ENCODE results near the gene EPN1.
A peak's percentile ranks its signal among the peaks of the same experiment; 100 is the strongest.

EPN1 gene

GRCh38 chr19:55646889-55647731 is 27.9 kb upstream of the EPN1 start:
- DNase-seq, result no peak

DNA sequence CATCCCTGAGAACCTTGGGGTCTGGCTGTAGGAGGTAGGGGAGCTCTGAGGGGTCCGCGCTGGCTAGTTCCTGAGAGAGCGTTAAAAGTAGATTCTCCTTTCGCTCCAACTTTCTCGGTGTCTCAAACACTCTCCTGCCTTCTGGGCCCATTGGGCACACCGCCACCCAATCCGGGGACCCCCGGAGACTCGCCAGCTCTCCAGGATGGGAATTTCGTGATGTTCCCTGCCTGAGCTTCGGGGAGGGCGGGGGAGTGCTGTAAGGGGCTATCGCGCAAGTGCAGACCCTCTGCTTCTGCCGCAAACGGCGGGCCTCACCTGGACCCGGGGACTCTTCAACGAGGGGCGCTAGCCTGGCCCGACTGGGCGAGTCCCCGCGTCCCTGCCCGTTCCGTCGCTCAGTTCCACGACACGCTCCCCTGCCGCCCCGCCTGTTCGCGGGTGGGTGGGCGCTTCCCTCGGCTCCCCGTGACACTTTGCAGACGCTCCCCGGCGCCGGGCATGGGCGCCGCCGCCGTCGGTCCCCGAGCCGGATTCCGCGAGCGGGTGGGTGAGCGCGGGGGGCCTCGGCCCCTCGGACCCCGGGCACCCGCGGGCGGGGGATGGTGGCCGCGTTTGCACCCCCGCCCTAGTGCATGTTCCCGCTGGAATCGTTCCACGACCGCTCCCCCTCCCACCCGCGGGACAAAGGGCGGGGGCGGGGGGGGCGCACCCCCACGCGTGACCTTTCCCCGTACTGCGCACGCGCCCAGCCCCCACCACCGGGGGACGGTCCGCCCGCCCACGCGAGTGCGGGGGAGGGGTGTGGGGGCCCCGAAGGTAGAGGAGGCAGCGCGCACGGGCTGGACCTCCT is 27.1 kb upstream of the EPN1 start, which contains the start of gene CCDC106:
Gene CCDC106 (plus strand): TSS at position 481 of the 853 bp plus-strand sequence. CDS start 835 bp downstream, outside the sequence.
- peak; percentile 72 for DNase-seq

DNA sequence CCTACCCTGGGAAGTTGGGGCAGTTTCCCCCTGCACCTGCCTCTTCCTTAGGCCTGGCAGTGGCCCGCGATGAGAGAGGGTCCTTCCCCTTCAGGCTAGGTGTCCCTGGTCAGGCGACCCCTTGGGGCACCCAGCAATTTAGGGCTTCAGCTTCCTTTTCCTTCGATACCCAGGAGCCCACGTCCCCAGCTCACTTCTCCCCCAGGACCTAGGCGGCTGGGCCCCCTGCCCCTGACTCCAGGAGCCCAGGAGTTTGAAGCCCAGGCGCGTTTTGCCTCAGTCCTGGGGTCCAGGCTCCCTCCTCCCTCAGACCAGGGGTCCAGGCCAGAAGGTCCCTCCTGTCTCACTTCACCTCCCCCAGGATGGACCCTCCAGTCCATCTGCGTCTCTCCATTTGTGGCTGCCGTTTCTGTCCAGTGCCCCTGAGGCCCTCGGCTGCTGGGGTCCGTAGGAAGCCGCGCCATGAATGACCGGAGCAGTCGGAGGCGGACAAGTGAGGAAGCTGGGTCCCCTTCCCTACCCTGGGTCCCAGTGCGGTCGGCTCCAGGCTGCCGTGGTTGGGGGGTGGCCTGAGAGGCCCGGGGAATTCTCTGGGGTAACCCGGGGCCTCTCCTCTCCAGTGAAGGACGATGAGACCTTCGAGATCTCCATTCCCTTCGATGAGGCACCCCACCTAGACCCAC is 26.3 kb upstream of the EPN1 start:
- DNase-seq, result no peak

DNA sequence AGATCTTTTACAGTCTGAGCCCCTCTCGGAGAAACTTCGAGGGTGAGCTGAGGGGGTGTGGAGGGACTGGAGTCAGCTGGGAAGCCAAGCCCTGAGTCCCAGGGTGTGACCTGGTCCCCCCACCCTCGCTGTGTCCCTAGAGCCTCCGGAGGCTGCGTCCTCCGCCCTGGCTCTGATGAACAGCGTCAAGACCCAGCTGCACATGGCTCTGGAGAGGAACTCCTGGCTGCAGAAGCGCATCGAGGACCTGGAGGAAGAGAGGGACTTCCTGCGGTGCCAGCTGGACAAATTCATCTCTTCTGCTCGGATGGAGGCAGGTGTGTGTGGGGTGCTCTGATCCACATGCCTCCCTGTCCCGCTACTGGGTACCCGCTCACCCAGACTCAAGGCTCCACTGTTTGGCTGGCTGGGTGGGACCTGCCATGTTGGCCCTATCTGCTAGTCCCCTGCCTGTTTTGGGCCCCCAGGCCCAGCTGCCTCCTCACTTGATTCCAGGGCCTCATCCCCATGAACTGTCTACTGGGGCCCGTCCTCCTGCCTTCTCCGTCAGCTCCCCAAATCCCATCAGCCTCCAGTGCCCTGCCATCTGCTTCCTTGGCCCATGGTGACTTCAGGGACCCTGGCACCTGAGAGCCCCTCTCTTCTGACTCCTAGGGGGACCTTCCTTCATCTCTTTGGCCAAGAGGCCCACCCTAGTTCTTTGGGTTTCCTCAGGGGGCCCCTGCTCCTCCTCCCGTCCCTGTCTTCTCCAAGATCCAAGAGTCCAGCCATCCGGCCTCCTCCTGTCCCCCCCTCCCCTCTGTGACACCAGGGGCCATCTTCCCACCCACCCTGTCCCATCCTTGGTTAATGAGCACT is 25.5 kb upstream of the EPN1 start:
- DNase-seq, result no peak

- DNase-seq, result no peak
Measured at GRCh38 chr19:55650126-55650557, 24.9 kb upstream of the EPN1 start.

- DNase-seq, result no peak
Measured at GRCh38 chr19:55650602-55651230, 24.3 kb upstream of the EPN1 start.

GRCh38 chr19:55651236-55651635 is 23.8 kb upstream of the EPN1 start:
- DNase-seq, result no peak

DNA sequence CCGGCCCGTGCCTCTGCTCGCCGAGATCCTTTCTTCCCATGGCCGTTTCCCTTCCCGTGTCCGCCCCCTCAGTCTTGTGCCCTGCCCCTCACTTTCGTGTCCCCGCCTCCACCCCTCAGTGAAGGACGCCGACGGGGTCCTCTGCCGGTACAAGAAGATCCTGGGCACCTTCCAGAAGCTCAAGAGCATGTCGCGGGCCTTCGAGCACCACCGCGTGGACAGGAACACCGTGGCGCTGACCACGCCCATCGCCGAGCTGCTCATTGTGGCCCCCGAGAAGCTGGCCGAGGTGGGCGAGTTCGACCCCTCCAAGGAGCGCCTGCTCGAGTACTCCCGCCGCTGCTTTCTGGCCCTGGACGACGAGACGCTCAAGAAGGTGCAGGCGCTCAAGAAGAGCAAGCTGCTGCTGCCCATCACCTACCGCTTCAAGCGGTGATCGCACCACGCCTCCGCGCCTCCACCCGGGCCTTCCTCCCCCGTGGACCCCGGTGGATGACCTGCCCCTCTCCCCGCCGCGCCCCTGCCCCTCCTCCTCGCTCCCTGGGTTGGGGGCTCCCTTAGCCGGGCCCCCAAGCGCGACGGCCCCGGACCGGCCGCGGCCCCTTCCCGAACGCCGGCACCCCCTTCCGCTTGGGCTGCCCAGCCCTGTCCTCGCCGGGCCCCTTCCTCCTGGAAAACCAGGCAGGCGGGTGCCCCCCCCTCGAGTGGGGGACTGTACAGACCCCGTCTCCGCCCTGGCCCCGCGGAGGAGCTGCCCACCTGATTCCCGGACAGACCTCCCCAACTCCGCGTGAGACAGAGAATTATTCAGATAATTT is 22.5 kb upstream of the EPN1 start:
- no peak for DNase-seq

- DNase-seq, result peak; percentile 99
Measured at GRCh38 chr19:55653651-55654322, 21.2 kb upstream of the EPN1 start.

DNA sequence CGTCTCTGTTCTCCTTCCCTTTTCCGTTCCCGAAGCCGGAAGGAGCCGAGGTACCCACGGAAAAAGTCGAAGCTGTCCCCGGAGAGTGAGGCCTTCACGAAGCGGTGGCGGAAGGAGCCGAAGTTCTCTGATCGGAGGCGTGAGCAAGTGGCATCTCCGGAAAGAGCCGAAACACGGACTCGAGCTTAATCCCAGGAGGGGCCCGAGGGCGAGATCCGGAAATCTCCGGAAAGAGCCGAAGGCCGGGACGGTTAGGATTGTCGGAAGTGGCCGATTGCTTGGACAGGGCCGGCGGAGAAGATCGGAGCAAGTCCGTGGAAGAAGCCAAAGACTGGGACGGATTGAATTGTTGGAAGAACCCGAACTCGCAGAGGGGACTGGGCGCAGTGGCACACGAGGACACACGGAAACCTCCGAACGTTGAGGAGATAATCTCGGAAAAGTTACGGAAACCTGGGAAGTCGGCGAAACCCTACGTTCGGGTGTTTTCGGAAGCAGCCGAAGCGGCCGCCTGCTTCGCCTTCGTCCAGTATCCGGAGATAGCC is 20.6 kb upstream of the EPN1 start:
- peak; percentile 100 for DNase-seq

- DNase-seq, result peak; percentile 90
Measured at GRCh38 chr19:55654868-55655647, 20.0 kb upstream of the EPN1 start, which contains the start of gene U2AF2. U2AF2 (plus strand) TSS chr19:55655035; CDS start chr19:55655105, 70 bp downstream.

DNA sequence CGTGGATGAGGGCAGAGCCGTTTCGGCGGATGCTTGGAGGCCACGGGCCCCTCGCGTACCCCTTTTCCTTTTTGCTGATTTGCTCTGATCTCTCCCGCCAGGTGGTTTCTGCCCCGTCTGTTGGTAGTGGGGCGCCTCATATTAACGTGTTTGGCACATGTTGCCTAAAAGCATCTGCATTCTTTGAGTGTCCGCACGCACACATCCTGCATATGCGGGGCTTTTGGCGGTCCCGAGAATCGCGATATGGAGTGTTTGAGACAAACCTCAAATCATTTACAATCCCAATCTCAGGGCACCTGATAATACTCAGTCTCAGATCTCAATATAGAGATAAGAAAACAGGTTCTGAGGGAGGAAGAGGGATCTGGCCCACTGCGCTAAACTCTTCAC is 19.4 kb upstream of the EPN1 start:
- DNase-seq, result no peak

DNA sequence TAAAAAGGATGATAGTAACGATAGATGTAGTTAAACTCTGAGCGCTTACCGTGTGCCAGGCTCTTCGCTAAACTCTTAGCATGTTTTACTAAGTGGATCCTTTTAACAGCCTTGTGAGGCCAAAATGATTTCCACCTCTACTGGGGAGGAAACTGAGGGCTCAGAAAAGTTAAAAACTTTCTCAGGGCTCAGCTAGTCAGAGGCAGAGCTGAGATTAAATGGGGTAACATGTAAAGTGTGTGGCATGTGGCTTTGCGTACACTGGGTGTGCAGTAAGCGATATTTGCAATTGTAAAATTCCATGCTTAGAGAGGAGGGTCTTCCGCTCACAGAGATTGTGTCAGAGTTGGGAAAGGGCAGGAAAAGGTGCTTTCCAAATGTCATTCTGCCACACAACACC is 18.5 kb upstream of the EPN1 start:
- no peak for DNase-seq

GRCh38 chr19:55656988-55657747 is 17.9 kb upstream of the EPN1 start:
- DNase-seq, result no peak

DNA sequence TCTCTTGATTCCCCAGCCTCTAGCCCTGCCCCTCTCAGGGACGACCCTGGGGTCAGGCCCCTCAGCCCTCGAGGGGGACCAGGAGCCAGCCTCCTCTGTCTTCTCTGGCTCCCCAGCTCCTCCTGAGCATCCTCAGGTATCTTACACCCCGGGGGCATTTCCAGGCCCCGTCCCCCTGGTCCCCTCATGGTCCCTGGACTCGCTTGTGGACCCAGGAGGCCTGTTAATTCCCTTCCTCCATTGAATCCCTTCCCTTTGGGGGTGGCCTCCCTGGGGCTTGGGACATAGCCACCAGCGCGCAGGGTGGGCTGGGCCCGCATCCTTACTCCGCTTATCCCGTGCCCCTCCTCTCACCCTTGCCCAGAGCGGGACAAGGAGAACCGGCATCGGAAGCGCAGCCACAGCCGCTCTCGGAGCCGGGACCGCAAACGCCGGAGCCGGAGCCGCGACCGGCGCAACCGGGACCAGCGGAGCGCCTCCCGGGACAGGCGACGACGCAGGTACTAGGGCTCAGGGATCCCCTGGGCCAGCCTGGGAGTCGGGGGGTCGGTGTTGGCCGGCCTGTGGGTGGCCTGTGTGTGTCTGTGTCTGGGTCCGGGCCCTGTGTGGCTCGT is 16.1 kb upstream of the EPN1 start:
- DNase-seq, result no peak

DNA sequence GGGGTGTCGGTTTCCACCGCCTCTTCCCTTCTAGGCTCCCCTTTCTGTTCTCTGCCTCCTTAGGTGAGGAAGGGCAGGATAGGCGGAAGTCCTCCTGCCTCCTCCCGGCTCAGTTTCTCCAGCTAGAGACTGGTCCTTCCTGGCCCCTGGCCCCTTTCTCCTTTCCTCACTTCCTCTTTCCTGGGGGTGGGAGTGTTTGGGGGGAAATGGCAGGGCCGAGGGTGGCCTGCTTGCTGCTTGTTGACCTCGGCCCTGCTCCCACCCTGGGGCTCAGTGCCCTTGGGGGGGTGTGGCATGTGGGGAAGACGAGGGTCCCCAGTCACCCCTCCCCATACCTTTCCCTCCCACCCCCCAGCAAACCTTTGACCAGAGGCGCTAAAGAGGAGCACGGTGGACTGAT is 15.2 kb upstream of the EPN1 start:
- DNase-seq, result no peak

DNA sequence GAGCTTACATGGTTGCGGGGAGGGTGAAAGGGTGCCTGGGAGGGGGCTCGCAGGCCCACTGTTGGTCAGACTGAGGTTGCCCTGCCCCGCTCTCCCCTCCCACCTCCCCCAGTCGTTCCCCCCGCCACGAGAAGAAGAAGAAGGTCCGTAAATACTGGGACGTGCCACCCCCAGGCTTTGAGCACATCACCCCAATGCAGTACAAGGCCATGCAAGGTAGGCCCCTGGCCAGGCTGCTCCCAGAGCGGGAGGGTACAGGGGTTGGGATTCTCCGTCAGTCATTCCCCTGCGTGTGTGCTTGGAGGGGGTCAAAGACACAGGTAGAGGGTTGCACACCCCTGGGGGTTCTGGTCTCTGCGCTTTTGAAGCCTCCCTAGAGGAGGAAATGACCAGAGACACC is 14.6 kb upstream of the EPN1 start:
- DNase-seq, result no peak

GRCh38 chr19:55660991-55661390 is 14.0 kb upstream of the EPN1 start:
- no peak for DNase-seq
